Adipocyte (in vitro differentiated cells): ENCODE data around the gene ZNF319.

Experiments
- DNase-seq: peaks from one replicate; pipeline ENCODE4 v3.0.0-alpha.2; 2015; ENCODE audit warnings: low read depth
- H3K27me3 ChIP-seq: replicated peaks from 2 replicates; pipeline ENCODE4 v1.7.0; 2013; ENCODE audit warnings: mild to moderate bottlenecking, low read length, moderate library complexity; ENCODE audit not compliant: control insufficient read depth, insufficient read depth
- H3K36me3 ChIP-seq: 2 replicates; pipeline ENCODE4 v1.7.0; 2013; ENCODE audit warnings: low read length, mild to moderate bottlenecking, moderate library complexity; ENCODE audit not compliant: control insufficient read depth, insufficient read depth, severe bottlenecking
- H3K4me1 ChIP-seq: 2 replicates; pipeline ENCODE4 v1.7.0; 2013; ENCODE audit warnings: mild to moderate bottlenecking, low read length, moderate library complexity; ENCODE audit not compliant: control insufficient read depth, insufficient read depth
- H3K4me3 ChIP-seq: 2 replicates; pipeline ENCODE4 v1.7.0; 2013; ENCODE audit warnings: mild to moderate bottlenecking, low read length, moderate library complexity
- H3K9ac ChIP-seq: 2 replicates; pipeline ENCODE4 v1.7.0; 2013; ENCODE audit warnings: mild to moderate bottlenecking, low read length, moderate library complexity
- H3K9me3 ChIP-seq: 2 replicates; pipeline ENCODE4 v1.7.0; 2013; ENCODE audit warnings: mild to moderate bottlenecking, low read length, moderate library complexity; ENCODE audit not compliant: control insufficient read depth

ZNF319 gene

GRCh38 chr16:58034774-58035173 lies 34.3 kb upstream of the ZNF319 start:
- peaks cover 5% of the 10 kb centered on the region for H3K36me3 ChIP-seq
- H3K4me1 ChIP-seq, result peaks cover 6% of the 10 kb centered on the region
- DNase-seq, result no peak
- H3K9ac ChIP-seq, result no peak overlapping the region
- H3K9me3 ChIP-seq, result no peaks in the 10 kb centered on the region
- peaks cover 17% of the 10 kb centered on the region for H3K27me3 ChIP-seq
- no peak overlapping the region for H3K4me3 ChIP-seq

GRCh38 chr16:58034128-58034685 lies 33.7 kb upstream of the ZNF319 start:
- Histone ChIP-seq H3K36me3 (no peaks in the 10 kb centered on the region), H3K9me3 (no peaks in the 10 kb centered on the region), H3K9ac (no peak overlapping the region), H3K27me3 (peaks cover 21% of the 10 kb centered on the region), H3K4me1 (peaks cover 6% of the 10 kb centered on the region), H3K4me3 (no peak overlapping the region)
- DNase-seq, result no peak

- DNase-seq, result no peak
- Histone ChIP-seq H3K9ac (no peak overlapping the region), H3K36me3 (no peaks in the 10 kb centered on the region), H3K27me3 (peaks cover 21% of the 10 kb centered on the region), H3K4me1 (peaks cover 6% of the 10 kb centered on the region), H3K4me3 (no peak overlapping the region), H3K9me3 (no peaks in the 10 kb centered on the region)
Observed at GRCh38 chr16:58032710-58033293, 32.3 kb upstream of the ZNF319 start.

GRCh38 chr16:58031016-58031800 lies 30.7 kb upstream of the ZNF319 start:
- H3K36me3 ChIP-seq, result no peaks in the 10 kb centered on the region
- H3K27me3 ChIP-seq, result peaks cover 17% of the 10 kb centered on the region
- H3K9me3 ChIP-seq, result no peaks in the 10 kb centered on the region
- no peak overlapping the region for H3K9ac ChIP-seq
- DNase-seq, result no peak
- peaks cover 6% of the 10 kb centered on the region for H3K4me1 ChIP-seq
- H3K4me3 ChIP-seq, result no peak overlapping the region

GRCh38 chr16:58030136-58030840 lies 29.8 kb upstream of the ZNF319 start:
- Histone ChIP-seq H3K4me3 (no peak overlapping the region), H3K36me3 (no peaks in the 10 kb centered on the region), H3K4me1 (peaks cover 7% of the 10 kb centered on the region), H3K27me3 (peaks cover 13% of the 10 kb centered on the region), H3K9me3 (no peaks in the 10 kb centered on the region), H3K9ac (no peak overlapping the region)
- no peak for DNase-seq

GRCh38 chr16:58029410-58029809 lies 28.9 kb upstream of the ZNF319 start:
- no peaks in the 10 kb centered on the region for H3K9me3 ChIP-seq
- H3K9ac ChIP-seq, result no peak overlapping the region
- no peaks in the 10 kb centered on the region for H3K36me3 ChIP-seq
- no peak overlapping the region for H3K4me3 ChIP-seq
- H3K4me1 ChIP-seq, result peaks cover 15% of the 10 kb centered on the region
- DNase-seq, result no peak
- H3K27me3 ChIP-seq, result peaks cover 5% of the 10 kb centered on the region

- H3K4me1 ChIP-seq, result peaks cover 17% of the 10 kb centered on the region
- H3K36me3 ChIP-seq, result no peaks in the 10 kb centered on the region
- peaks cover 5% of the 10 kb centered on the region for H3K27me3 ChIP-seq
- H3K9ac ChIP-seq, result no peak overlapping the region
- H3K9me3 ChIP-seq, result no peaks in the 10 kb centered on the region
- H3K4me3 ChIP-seq, result no peak overlapping the region
- no peak for DNase-seq
Observed at GRCh38 chr16:58028541-58029070, 28.1 kb upstream of the ZNF319 start.

- Histone ChIP-seq H3K9ac (no peak overlapping the region), H3K27me3 (peaks cover 5% of the 10 kb centered on the region), H3K4me1 (peaks cover 22% of the 10 kb centered on the region), H3K4me3 (no peak overlapping the region), H3K36me3 (no peaks in the 10 kb centered on the region), H3K9me3 (no peaks in the 10 kb centered on the region)
- no peak for DNase-seq
Observed at GRCh38 chr16:58027916-58028455, 27.5 kb upstream of the ZNF319 start.

- Histone ChIP-seq H3K27me3 (peaks cover 5% of the 10 kb centered on the region), H3K9ac (peak overlapping the region; percentile 74), H3K4me1 (peaks cover 28% of the 10 kb centered on the region), H3K4me3 (peak overlapping the region; percentile 82), H3K36me3 (no peaks in the 10 kb centered on the region), H3K9me3 (no peaks in the 10 kb centered on the region)
- DNase-seq, result peak; percentile 25
Observed at GRCh38 chr16:58027161-58027915, 26.9 kb upstream of the ZNF319 start.

GRCh38 chr16:58026705-58027160 lies 26.3 kb upstream of the ZNF319 start:
- no peak for DNase-seq
- Histone ChIP-seq H3K36me3 (no peaks in the 10 kb centered on the region), H3K9me3 (no peaks in the 10 kb centered on the region), H3K4me3 (peak overlapping the region; percentile 82), H3K27me3 (peaks cover 5% of the 10 kb centered on the region), H3K4me1 (peaks cover 34% of the 10 kb centered on the region), H3K9ac (peak overlapping the region; percentile 74)
